Thyroid gland (tissue), 4 donors: ENCODE results near the gene DLG2. TPM values are rescaled to one million over a fixed set of nuclear protein-coding genes. Genes with fewer than 3 reads are reported as not detected.

Source experiments
- DNase-seq, 2 donors: peaks; one replicate each; pipeline ENCODE4 v3.0.0-alpha.2; 2019
- H3K27ac ChIP-seq, 3 donors: fragments of 200-600 bp; sonication (generic); 1 replicate in 2 of 3; 2 replicates in 1 of 3; pipeline ENCODE4 v1.5.1; 2016 to 2019; ENCODE audit warnings: mild to moderate bottlenecking in 1 of 3, moderate library complexity in 1 of 3
- H3K27me3 ChIP-seq: fragments of 200-600 bp; sonication (generic); one replicate; pipeline ENCODE4 v1.5.1; 2019
- H3K36me3 ChIP-seq, 2 donors: fragments of 200-600 bp; sonication (generic); one replicate each; pipeline ENCODE4 v1.5.1; 2016 to 2019
- H3K4me1 ChIP-seq, 2 donors: fragments of 200-600 bp; sonication (generic); one replicate each; pipeline ENCODE4 v1.5.1; 2017 to 2019
- H3K4me3 ChIP-seq, 3 donors: fragments of 200-600 bp; sonication (generic); replicated peaks in 1 of 3; 1 replicate in 2 of 3; 2 replicates in 1 of 3; pipeline ENCODE4 v1.5.1; 2016; ENCODE audit warnings: mild to moderate bottlenecking in 1 of 3
- H3K9me3 ChIP-seq: fragments of 200-600 bp; sonication (generic); one replicate; pipeline ENCODE4 v1.5.1; 2017
- POLR2A ChIP-seq, 2 donors: fragments of 450-650 bp; IDR thresholded peaks; one replicate each; pipeline ENCODE4 v1.6.1; 2017; ENCODE audit warnings: antibody characterized with exemption in 2 of 2, mild to moderate bottlenecking in 2 of 2, moderate library complexity in 1 of 2
- WGBS, 2 donors: methylation state at CpG; one replicate each; pipeline ENCODE4 v1.1.5; 2017; 5-methylcytosine and 5-hydroxymethylcytosine counted together
- intact Hi-C: fragments of 100-400 bp; cut with DNase I; formaldehyde crosslinking; loops from one replicate; pipeline ENCODE4 v1.15.1; 2023
- total RNA-seq, 4 donors: library from RNA; depleted of rRNA; stranded (reverse); fragments of >200 nt; gene quantifications; one replicate each; pipeline ENCODE4 v1.2.3, GENCODE V29; 2016
- TF ChIP-seq, protein P1 (sequence below), 6 experiments: fragments of 200-600 bp in 3 of 6; fragments of 450-650 bp in 3 of 6; sonication (generic) in 3 of 6; IDR thresholded peaks; one replicate each; pipeline ENCODE4 v1.5.1; 2016 to 2019; ENCODE audit warnings: antibody characterized with exemption in 6 of 6, mild to moderate bottlenecking in 2 of 6, inconsistent platforms in 1 of 6, moderate library complexity in 1 of 6

Gene DLG2
- total RNA-seq, 4 donors from 2014 or later = 29.4 to 79.4 (median 42.4) TPM

DNA sequence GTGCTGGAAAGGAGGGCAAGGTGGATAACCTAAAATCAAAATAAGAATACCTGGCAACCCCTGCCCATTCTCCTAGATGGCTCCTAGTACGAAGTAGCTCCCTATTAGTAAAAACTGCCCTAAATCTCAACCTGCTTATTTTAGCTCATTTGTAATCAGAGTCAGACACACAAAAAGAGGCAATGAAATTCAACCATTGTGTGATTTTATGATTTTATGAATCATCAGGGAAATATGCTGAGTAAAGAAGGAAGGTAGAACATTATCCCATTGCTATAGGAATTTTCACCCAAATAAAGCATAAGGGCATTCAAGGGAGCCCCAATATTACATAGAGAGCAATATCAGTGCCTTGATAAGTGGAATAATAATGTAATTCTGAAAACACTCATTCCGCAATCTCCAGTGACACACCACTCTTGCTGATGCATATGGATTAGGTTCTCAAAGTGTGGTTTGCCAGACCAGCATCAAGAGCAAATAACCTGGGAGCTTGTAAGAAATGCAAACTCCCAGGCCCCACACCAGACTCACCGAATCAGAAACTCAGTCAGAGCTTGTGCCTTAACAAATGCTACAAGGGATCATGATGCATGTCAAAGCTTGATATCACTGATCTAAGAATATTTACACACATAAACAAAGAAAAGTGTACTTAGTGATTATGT, 789.6 kb downstream of the DLG2 start:
- no peak for DNase-seq
- TF ChIP-seq, protein P1, sequence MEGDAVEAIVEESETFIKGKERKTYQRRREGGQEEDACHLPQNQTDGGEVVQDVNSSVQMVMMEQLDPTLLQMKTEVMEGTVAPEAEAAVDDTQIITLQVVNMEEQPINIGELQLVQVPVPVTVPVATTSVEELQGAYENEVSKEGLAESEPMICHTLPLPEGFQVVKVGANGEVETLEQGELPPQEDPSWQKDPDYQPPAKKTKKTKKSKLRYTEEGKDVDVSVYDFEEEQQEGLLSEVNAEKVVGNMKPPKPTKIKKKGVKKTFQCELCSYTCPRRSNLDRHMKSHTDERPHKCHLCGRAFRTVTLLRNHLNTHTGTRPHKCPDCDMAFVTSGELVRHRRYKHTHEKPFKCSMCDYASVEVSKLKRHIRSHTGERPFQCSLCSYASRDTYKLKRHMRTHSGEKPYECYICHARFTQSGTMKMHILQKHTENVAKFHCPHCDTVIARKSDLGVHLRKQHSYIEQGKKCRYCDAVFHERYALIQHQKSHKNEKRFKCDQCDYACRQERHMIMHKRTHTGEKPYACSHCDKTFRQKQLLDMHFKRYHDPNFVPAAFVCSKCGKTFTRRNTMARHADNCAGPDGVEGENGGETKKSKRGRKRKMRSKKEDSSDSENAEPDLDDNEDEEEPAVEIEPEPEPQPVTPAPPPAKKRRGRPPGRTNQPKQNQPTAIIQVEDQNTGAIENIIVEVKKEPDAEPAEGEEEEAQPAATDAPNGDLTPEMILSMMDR (IDR thresholded peaks at IDR 0.05) = no peak
- no peak for TF ChIP-seq POLR2A (IDR thresholded peaks at IDR 0.05)
- Histone ChIP-seq H3K36me3 (no peaks in the 10 kb centered on the region), H3K27ac (no peak overlapping the region), H3K4me1 (peaks cover 0 to 12% of the 10 kb centered on the region in 2 donors), H3K4me3 (no peak overlapping the region), H3K27me3 (no peaks in the 10 kb centered on the region), H3K9me3 (no peaks in the 10 kb centered on the region)
- 94 to 97% methylated on average over 3 of the region's 3 CpGs for WGBS, 2 donors
- intact Hi-C loops = loop anchor here (10.0 kb wide), 1 partner anchor 57 kb away; no protein-coding TSS in a partner anchor

DNA sequence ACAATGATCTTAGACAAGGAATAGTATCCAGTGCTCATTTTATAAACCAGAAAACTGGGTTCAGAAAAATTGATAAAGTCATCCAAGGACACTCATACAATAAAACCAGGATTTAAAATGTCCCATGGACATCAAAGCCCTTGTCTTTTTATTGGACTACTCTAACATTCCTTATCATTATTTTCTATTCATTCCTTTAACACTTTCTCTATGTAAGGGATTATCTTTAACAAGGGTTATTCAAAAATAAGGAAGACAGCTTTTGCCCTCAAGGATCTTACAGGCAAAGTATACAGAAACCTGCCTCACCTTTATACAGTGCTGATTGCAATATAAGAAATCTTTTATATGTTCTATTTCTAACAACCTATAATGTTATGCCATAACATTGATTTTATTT, 790.8 kb downstream of the DLG2 start:
- Histone ChIP-seq H3K27me3 (no peaks in the 10 kb centered on the region), H3K27ac (no peak overlapping the region), H3K9me3 (no peaks in the 10 kb centered on the region), H3K4me1 (peaks cover 0 to 14% of the 10 kb centered on the region in 2 donors), H3K4me3 (no peak overlapping the region), H3K36me3 (no peaks in the 10 kb centered on the region)
- intact Hi-C loops = loop anchor here (10.0 kb wide), 1 partner anchor 58 kb away; no protein-coding TSS in a partner anchor
- TF ChIP-seq, protein P1 (IDR thresholded peaks at IDR 0.05) = no peak
- no peak for TF ChIP-seq POLR2A (IDR thresholded peaks at IDR 0.05)
- no peak for DNase-seq

DNA sequence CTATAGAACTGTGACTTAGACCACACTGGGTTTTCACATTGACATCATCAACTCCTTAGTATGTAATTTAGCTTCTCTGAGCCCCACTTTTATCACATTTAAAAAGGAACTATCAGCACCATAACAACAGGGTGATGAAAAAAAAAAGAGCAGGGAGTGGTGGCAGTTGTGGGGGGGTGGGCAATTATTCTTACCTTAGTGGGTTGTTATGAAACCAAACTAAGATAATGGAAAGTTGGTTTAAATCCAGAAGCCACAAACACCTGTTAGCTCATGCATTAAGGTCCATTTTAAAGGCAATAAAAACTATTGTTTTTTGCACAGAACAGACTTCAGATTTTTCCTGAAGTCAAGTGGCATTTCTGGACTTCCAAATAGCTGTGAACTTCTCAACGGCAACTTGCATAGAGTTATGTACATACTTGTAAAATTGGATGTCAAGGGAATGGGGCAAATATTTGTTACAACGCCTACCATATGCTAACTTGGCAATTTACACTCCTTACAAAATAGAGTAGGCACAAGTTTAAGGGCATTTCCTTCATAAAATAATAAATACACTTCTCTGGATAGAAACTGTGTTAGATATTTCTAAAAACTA, 793.6 kb downstream of the DLG2 start:
- intact Hi-C loops = loop anchor here (10.0 kb wide), 1 partner anchor 61 kb away; no protein-coding TSS in a partner anchor
- Histone ChIP-seq H3K9me3 (no peaks in the 10 kb centered on the region), H3K36me3 (no peaks in the 10 kb centered on the region), H3K27ac (no peak overlapping the region), H3K4me3 (no peak overlapping the region), H3K27me3 (no peaks in the 10 kb centered on the region), H3K4me1 (peaks cover 0 to 14% of the 10 kb centered on the region in 2 donors)
- WGBS, 2 donors = 54 to 57% methylated on average over 2 of the region's 2 CpGs
- no peak for TF ChIP-seq POLR2A (IDR thresholded peaks at IDR 0.05)
- TF ChIP-seq, protein P1 (IDR thresholded peaks at IDR 0.05) = no peak
- DNase-seq = no peak

DNA sequence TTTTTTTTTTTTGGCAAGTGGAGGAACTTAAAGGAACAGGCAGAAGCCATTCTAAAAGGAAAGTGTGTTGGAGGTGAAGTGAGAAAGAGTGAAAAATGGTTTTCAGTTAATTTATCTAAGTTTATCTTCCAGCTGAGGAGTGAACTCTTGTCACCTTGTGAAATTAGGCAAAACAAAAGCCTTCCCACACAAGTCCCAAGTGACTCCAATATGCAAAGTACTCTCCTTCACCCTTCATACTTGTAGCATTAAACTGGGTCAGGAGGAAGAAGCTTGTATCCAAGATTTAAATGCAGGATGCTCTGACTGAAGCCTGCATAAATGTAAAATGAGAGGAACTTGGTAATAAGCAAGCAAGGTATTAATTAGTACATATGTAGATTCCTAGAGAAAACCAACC, 796.8 kb downstream of the DLG2 start:
- Histone ChIP-seq H3K4me3 (no peak overlapping the region), H3K27me3 (no peaks in the 10 kb centered on the region), H3K9me3 (no peaks in the 10 kb centered on the region), H3K4me1 (peaks cover 4 to 14% of the 10 kb centered on the region in 2 donors), H3K36me3 (no peaks in the 10 kb centered on the region), H3K27ac (no peak overlapping the region)
- no peak for DNase-seq
- no peak for TF ChIP-seq POLR2A (IDR thresholded peaks at IDR 0.05)
- TF ChIP-seq, protein P1 (IDR thresholded peaks at IDR 0.05) = no peak
- intact Hi-C loops = loop anchor here (10.0 kb wide), 1 partner anchor 64 kb away; no protein-coding TSS in a partner anchor

DNA sequence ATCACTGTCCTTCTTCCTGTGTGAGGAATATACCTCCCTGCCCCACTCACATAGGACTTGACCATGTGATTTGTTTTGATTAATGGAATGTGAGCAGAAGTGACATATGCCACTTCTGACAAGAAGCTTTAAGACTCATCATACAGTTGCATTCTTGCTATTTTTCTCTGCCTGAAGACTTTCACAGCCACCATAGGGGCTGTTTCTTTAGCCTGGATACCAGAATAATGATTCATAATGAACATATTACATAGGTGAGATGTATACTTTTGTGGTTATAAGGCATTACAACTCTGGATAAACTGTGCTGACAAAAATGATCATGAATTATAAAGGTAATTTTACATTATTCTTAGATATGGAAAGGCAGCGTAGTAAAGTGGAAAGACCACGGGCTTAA, 798.0 kb downstream of the DLG2 start:
- Histone ChIP-seq H3K27me3 (no peaks in the 10 kb centered on the region), H3K27ac (no peak overlapping the region), H3K36me3 (no peaks in the 10 kb centered on the region), H3K9me3 (no peaks in the 10 kb centered on the region), H3K4me1 (peaks cover 9 to 11% of the 10 kb centered on the region in 2 donors), H3K4me3 (no peak overlapping the region)
- TF ChIP-seq, protein P1 (IDR thresholded peaks at IDR 0.05) = no peak
- TF ChIP-seq POLR2A (IDR thresholded peaks at IDR 0.05) = no peak
- WGBS, 2 donors = 93 to 94% methylated on average over 2 of the region's 2 CpGs
- no peak for DNase-seq
- intact Hi-C loops = no loop called here
